EH (cell line): ENCODE data around the gene MTHFD2.
"Not testable (repeated sequence)": the region's sequence is repeated elsewhere in the genome, so short reads cannot be mapped to it uniquely, and the experiment has no call there.

Source experiments
- DNase-seq: peaks from one replicate; pipeline ENCODE4 v3.0.0-alpha.2; 2015; ENCODE audit warnings: low read depth

MTHFD2 gene

DNA sequence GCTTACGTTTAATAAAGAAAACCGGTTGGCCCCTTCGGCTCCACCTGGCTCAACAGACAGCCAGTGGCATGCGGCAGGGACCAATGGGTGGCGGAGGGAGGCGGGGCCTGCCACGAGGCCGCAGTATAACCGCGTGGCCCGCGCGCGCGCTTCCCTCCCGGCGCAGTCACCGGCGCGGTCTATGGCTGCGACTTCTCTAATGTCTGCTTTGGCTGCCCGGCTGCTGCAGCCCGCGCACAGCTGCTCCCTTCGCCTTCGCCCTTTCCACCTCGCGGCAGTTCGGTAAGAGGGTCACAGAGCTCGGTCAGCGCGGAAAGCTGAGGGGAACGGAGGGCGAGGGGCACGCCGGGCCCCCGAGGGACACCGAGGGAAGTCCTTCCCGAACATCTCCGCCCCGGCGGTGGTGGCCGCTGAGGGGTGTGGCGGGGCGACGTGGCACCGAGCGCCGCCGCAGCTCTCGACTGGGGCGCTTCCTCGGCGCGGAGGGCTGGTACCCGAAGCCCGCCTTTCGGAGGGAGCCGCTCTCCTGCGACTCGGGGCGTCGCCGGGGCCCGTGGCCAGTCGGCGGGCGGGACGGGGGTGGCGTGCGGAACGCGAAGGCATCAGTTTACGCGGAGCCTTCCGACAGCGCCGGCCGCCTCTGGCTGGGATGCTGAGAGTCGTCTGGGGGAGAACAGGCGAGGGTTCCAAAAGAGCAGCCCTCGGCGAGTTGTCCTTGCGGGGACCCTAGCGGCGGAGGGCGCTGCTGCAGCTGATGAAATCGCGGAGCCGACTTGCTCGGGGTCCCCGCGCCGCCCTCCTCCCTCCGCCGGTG, at the start of gene MTHFD2:
Gene MTHFD2 (plus strand): TSS at position 155 of the 814 bp plus-strand sequence. CDS start 27 bp downstream, at position 182.
- DNase-seq: peak; percentile 99

DNA sequence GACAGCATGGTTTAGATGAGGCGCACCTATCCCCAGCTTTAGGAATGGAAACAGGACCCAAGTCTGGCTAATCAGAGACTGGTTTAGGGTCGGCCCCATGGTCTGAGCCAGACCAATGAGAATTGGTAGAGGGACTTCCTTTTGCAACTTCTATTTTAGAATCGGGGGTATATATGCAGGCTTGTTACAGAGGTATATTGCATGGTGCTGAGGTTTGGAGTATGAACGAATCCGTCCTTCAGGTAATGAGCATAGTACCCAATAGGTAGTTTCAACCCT, 49.2 kb upstream of the MTHFD2 start:
- DNase-seq: no peak

DNA sequence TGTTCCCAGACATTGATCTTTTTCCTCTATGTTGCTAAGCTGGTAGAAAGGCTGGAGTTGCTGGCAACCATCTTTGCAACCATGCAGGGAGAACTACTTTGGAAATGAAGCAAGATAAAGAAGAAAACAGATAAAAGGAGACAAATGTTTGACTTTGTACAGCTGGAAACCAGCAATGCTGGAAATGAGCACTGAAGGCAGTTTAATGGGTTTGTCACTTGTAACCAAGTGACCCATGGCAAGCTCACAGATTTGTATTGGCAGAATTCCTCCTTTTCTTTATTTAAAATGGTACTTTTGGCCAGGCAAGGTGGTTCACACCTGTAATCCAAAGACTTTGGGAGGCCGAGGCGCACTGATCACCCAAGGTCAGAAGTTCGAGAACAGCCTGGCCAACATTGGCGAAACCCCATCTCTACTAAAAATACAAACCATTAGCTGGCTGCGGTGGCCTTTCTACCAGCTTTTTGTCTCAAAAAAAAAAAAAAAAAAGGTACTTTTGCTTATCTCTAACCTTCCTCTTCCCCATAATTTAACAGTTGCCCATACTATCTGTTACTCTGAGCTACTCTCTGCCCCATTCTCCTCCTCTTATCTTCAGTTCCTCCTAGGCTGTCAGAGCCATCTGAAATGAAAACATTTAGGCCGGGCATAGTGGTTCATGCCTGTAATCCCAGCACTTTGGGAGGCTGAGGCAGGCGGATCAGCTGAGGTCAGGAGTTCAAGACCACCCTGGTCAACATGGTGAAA, 48.7 kb upstream of the MTHFD2 start:
- no peak for DNase-seq

DNA sequence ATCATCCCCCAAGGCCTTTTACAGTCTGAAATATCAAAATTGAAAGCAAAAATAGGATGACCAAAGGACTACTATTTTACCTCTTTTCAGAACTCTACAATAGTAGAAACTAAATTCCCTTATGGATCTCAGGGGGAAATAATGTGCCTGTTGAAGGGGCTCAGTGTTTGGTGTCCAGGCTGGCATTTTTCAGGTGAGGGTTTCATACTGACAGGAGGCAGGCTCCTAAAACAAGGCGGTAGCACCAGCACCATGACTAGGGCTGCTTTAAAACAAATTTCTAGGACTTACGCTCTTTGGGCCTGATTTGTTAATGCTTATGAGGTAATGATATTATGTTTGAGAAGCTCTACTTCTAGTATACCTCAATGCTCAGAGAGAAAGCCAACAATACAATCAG, 45.5 kb upstream of the MTHFD2 start:
- DNase-seq: no peak

DNA sequence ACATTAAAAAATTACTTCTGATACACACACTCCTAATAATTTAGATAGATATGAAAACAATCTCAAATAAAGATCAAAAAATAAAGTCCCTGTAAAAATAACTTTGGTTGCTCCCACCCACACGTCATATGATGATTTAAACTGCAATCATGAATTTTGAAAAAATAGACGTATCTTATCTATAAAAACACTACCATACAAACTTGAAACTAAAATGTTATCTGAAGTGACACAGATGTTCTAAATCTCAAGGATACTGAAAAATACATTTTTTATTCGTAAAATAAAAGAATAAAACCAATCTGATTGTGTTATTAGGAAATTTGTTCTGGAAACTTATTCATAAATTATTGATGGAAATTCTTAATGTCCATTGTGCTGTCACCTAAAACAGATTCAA, 42.6 kb upstream of the MTHFD2 start:
- DNase-seq: no peak

DNA sequence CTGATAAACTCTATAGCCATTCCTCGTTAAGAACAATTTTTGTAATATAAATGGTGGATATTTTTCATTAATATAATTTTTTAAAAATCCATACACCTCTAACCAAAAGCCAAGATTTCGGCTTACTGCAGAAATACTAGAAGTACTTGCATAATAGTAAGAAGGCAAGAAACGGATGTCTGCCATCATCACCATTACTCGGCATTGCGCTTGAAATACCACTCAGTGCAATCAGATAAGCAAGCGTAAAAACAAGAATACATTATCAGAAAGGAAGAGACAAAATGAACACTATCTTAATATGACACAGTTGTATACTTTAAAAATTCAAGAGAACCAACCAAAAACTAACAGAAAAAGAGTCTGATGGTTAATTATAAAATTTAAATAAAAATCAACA, 35.5 kb upstream of the MTHFD2 start:
- no peak for DNase-seq

DNA sequence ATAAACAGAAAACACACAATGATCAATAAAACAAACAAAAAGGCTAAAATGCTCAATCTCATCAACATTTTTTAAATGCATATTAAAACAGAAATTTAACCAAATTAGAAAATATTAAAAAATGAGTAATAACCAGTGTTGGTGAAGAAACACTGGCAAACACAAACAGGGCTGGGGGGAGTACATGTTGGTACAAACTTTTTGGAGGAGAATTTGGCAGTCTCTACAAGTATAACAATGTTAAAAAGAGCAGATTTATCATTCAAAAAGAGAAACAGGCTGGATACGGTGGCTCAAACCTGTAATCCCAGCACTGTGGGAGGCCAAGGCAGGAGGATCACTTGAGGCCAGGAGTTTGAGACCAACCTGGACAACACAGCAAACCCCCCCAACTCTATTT, 33.7 kb upstream of the MTHFD2 start:
- DNase-seq: no peak

DNA sequence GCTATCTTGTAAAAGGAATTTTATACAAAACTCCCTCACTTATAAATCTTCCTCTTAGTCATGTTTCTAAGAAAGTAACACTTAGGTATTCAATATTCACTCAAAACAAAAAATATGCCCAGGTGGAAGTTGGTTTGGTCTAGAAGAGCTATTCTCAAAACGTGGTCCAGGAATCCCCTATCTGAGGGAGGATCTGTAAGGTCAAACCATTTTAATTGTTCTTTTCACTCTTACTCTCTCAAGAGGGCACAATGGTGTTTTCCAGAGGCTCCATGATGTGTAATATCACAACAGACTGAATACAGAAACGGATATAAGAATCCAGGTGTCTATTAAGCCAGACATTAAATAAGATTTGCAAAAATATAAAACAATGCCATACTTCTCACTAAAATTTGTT, 29.7 kb upstream of the MTHFD2 start:
- DNase-seq: no peak

DNA sequence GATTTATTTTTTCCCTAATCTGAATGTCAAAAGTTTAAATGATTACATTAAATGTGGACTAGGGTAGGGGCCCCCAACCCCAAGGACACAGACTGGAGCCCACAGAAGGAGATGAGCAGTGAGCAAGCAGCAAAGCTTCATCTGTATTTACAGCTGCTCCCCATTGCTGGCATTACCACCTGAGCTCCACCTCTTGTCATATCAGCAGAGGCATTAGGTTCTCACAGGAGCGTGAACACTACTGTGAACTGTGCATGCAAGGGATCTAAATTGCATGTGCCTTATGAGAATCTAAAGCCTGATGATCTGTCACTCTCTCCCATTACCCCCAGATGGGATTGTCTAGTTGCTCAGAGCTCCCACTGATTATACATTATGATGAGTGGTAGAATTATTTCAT, 23.5 kb upstream of the MTHFD2 start:
- no peak for DNase-seq

DNA sequence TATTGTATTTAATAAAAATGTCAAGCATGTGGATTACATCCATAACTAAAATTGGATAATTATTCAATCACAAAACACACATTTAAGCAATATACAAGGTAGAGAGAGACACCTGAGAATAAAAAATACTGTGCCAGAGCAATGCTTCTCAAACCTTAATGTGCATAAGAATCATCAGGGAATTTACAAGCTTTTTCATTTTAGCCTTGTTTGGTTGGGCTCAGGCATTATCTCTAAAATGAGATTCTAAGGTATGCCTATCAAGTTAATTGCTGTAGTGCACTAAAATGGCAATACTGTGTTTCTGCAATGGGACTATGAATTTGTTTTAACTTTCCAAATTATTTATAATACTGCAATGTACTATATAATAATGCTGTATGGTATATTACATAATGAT, 20.7 kb upstream of the MTHFD2 start:
- DNase-seq: no peak

DNA sequence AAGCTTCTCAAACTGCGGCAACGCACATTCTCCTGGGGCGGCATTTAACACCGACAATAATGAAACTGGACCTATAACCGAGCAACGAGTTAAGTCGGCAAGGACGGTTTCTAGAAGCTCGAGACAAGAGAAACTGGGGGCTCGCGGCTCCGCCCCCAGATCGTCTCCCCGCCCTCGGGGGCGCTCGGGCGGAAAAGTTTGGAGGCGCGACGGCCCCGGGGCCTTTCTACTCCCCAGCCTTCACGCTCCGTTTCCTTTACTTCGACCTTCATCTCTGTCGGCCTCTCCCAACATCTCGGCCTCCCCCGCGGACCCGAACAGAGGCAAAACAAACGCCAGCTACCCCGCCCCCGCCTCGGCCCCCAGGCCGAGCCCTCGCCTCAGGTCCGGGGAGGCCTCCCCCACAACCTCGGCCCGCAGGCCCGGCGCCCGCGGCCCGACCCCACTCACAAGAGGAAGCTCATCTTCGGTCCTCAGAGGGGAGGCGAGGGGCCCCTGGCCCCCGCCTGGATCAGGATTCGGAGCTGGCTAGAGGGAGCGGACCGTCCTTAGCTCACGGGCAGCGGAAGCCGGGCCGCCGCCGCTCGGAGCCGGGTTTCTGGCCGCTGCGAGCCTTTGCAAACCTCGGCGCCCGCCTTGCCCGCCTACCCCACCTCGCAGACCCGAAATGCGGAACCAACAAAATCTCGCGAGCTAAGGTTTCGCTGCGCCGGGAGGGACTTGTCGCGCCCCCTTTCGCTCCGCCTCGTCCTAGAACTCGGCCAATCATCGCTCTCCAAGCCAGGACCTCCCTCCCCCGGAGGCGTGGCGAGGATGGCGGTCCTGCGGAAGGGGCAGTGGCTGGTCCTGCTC, 20.0 kb upstream of the MTHFD2 start, which contains the start of gene MOB1A:
Gene MOB1A (minus strand): TSS at position 669 of the 852 bp plus-strand sequence. CDS start 205 bp downstream, at position 464.
- DNase-seq: peak; percentile 99

DNA sequence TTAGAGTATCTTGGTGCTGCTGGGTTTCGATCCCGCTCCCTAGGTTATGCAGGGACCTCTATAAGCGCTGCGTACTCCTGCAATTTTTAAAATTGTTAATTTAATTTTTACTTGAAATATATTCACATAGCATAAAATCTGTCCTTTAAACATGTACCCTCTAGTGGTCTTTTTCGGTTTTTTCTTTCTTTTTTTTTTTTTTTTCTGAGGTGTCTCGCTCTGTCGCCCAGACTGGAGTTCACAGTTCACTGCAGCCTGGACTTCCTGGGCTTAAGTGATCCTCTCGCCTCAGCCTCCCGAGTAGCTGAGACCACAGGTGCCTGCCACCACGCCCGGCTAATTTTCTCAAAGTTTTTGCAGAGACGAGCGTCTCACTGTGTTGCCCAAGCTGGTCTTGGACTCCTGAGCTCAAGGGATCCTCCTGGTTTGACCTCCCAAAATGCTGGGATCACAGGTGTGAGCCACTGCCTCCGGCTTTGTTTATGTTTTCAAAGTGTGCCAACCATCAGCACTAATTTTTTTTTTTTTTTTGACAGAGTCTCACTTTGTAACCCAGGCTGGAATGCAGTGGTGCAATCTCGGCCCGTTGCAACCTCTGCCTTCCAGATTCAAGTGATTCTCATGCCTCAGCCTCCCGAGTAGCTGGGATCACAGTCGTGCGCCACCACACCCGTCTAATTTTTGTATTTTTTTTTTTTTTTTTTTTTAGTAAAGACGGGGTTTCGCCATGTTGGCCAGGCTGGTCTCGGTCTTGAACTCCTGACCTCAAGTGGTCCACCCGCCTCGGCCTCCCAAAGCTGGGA, 19.2 kb upstream of the MTHFD2 start:
- DNase-seq: peak; percentile 18

DNA sequence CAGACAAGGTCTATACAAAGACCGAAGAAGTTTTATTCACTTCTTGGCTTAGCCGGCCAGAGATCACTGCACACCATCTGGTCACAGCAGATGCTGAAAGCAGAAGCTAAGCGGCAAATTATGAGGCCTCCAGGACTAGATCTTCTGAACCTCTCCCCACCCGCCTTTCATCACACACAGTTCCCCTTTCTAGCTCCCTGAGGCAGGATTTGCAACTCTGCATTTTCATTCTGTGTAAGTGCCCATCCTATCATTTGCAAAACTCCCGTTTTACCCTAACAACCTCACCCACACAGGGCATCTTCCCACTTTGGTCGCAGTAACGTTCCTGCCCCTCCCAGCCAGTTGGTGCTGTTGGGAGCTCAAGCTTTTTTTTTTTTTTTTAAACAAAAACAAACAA, 16.7 kb upstream of the MTHFD2 start:
- DNase-seq: peak; percentile 26

DNA sequence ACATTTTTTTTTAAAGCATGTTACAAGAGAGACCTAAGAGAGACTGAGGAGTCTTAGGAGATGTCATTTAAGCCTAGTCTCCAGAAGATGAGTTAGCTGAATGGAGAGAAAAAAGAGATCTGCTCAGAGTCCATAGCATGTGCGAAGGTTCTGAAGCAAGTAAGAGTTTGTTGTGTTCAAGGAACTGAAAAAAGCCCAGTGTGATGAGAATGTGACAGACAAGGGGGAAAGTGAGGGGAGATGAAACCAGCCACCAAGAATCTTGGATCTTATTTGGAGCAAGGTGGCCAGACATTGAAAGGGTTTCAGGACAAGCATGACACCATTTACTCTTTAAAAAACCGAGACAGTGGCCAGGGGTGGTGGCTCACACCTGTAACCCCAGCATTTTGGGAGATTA, 14.5 kb upstream of the MTHFD2 start:
- no peak for DNase-seq

DNA sequence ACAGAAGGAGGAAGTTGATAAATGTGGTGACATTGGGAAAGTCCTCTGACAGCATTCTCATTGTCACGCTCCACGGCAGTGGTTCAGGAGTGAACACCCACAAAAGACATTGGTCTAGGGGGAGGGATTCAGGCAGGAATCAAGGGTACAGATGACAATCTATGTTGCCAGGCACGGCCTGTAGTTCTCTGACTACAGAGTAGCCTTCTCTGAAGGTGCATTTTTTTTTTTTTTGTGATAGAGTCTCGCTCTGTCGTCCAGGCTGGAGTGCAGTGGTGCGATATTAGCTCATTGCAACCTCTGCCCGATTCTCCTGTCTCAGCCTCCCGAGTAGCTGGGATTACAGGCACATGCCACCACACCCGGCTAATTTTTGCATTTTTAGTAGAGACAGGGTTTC, 12.4 kb upstream of the MTHFD2 start:
- DNase-seq: no peak

DNA sequence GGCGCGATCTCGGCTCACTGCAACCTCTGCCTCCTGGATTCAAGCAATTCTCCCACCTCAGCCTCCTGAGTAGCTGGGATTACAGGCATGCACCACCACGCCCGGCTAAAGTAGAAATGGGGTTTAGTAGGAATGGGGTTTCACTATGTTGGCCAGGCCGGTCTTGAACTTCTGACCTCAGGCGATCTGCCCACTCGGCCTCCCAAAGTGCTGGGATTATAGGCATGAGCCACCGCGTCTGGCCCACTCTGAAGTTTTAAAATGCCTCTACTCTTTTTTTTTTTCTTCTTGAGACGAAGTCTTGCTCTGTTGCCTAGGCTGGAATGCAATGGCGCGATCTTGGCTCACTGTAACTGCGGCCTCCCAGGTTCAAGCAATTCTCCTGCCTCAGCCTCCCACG, 11.7 kb upstream of the MTHFD2 start:
- not testable (repeated sequence) for DNase-seq

DNA sequence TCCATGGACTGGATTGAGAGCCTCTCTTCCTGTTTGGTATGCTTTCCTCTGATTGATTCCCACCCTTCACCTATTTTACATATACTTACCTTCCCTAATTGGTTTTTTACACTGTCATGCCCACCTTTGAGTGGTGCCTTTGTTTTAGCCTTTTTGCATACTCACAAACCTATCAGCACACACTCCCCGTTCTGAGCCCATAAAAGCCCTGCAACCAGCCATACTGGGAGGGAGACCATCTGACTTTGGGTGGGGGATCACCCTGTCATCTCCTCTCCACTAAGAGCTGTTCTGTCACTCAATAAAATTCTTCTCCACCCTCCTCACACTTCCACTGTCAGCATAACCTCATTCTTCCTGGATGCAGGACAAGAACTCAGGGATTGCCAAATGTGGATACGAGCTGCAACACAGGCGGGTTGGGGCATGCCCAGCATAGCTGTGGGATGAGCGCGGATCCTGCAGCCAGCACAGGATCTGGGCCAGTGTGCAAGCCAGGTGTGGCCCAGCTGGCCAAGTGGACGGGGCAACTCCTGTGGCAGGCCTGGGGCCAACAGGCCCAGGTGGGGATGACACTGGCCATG, 10.3 kb upstream of the MTHFD2 start:
- DNase-seq: peak; percentile 79

DNA sequence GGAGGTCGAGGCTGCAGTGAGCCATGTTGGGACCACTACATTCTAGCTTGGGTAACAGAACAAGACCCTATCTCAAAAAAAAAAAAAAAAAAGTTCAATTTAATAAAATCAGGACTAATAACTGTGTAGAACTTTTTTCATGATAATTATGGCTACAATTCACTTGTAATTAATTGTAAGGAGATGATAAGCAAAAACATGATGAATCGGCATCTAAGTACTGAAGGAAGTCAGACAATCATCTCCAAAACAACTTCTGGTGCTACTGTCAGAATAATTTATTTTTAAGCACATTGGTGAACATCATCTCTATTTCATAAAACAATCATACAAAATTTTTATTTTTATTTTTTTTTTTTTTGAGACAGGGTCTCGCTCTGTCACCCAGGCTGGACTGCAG, 9.7 kb upstream of the MTHFD2 start:
- no peak for DNase-seq

DNA sequence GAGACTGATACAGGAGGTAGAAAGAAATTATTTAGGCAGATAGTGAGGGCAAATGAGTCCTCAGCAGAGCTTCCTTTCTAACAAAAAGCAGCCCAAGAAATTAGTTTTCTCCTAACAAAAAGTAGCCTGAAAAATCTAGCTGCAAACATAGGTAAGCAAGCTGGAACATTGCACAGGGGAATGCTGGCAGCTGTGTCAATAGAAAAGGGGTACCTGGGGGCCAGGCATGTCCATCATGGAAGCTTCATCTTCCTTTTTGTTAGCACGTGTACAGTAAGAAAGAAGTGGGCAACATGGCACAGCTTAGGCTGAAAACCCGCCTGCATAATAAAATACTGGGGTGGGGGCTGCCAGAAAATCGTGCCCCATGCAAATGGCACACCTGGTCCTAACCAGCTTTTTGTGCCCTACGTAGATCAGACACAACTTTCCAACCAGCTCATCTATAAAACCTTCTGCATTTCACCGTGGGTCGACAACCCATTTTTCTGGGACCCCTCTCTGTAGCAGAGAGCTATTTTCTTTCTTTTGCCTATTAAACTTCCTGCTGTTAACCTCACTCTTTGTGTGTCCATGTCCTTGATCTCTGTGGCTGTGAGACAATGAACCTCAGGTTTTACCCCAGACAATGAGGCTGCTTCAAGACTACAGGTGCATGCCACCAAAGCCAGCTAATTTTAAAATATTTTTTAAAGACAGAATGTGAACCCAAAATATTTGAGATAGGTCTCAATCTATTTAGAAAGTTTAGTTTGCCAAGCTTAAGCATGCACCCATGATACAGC, 6.6 kb upstream of the MTHFD2 start:
- DNase-seq: no peak

DNA sequence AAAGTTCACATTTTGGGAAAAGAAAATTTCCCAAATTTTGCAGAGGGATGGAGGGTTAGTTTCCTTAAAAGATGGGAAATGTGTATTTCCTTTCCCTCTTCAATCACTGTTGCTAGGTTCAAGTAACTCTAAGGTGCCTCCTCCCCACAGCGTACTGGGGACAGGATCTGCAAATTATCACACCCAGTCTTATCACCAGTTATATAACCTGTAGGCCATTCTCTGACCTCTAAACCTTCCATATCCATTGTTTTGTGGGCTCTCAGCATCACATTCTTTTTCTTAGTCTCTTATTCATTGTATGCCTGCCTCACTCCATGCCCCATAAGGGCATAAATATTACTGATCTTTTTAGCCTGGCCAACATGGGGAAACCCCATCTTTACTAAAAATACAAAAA, 3.6 kb upstream of the MTHFD2 start:
- no peak for DNase-seq

DNA sequence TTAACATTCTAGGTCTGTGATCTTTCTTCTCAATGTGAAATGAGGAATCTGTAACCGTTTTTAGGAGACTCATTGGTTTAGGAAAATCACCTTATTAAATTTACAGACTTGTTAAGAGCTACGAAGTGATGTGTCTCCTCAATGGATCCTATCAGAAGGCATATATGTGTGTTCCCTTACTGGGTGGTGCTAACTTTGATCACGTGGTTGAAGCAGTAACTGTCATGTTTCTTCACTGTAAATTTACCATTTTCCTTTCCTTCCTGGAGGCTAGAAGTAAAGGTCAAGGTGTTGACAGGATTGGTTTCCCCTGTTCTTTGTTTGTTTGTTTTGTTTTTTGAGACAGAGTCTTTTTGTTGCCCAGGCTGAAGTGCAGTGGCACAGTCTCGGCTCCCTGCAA, 1.4 kb upstream of the MTHFD2 start:
- no peak for DNase-seq
